ENCODE data around the gene NAPB.
"Not testable (repeated sequence)": the region's sequence is repeated elsewhere in the genome, so short reads cannot be mapped to it uniquely, and the experiment has no call there.

Gene NAPB

GRCh38 chr20:23420943-23421931, at the start of gene NAPB:
NAPB (minus strand) TSS chr20:23421488; CDS start chr20:23421402, 86 bp downstream.
- TF ChIP-seq CTCF (IDR thresholded peaks at IDR 0.05; ENCODE audit: insufficient read depth, missing control alignments): no peak
- DNase-seq (ENCODE audit: insufficient read length, low spot score) (peak; percentile 39), FAIRE-seq (no peak)

- FAIRE-seq: not testable (repeated sequence)
These were observed 45.7 kb upstream of the NAPB start for GRCh38 chr20:23466961-23467360.

GRCh38 chr20:23461180-23461579, 39.9 kb upstream of the NAPB start:
- no peak for FAIRE-seq

More at GRCh38 chr20:23466961-23467360, 45.7 kb upstream of the NAPB start:
- not testable (repeated sequence) for DNase-seq (ENCODE audit: insufficient read length, low spot score)

GRCh38 chr20:23459461-23460150, 38.3 kb upstream of the NAPB start:
- TF ChIP-seq CTCF (IDR thresholded peaks at IDR 0.05; ENCODE audit: insufficient read depth, missing control alignments): no peak
- DNase-seq (ENCODE audit: insufficient read length, low spot score): no peak
- FAIRE-seq: no peak

More at GRCh38 chr20:23461180-23461579, 39.9 kb upstream of the NAPB start:
- no peak for TF ChIP-seq CTCF (IDR thresholded peaks at IDR 0.05; ENCODE audit: insufficient read depth, missing control alignments)
- no peak for DNase-seq (ENCODE audit: insufficient read length, low spot score)

- DNase-seq (ENCODE audit: insufficient read length, low spot score) (no peak), FAIRE-seq (no peak)
- no peak for TF ChIP-seq CTCF (IDR thresholded peaks at IDR 0.05; ENCODE audit: insufficient read depth, missing control alignments)
These were observed 35.6 kb upstream of the NAPB start for GRCh38 chr20:23456873-23457272.

- DNase-seq (ENCODE audit: insufficient read length, low spot score): no peak
- TF ChIP-seq CTCF (IDR thresholded peaks at IDR 0.05; ENCODE audit: insufficient read depth, missing control alignments): no peak
- no peak for FAIRE-seq
These were observed 35.1 kb upstream of the NAPB start for GRCh38 chr20:23456409-23456808.

GRCh38 chr20:23455639-23456038, 34.4 kb upstream of the NAPB start:
- no peak for DNase-seq (ENCODE audit: insufficient read length, low spot score)
- TF ChIP-seq CTCF (IDR thresholded peaks at IDR 0.05; ENCODE audit: insufficient read depth, missing control alignments): no peak
- FAIRE-seq: no peak

Measured in D721Med (cell line).